ENCODE data around the gene WDR93. TPM values are rescaled to one million over a fixed set of nuclear protein-coding genes. Genes with fewer than 3 reads are reported as not detected.
A peak's percentile ranks its signal among the peaks of the same experiment; 100 is the strongest.

WDR93 gene
- total RNA-seq: 1 to 10 TPM in 1 of 4 donors, not detected in 3; 1.5 TPM

GRCh38 chr15:89690276-89691218, at the start of gene WDR93, which contains the start of gene PEX11A:
Gene WDR93, plus strand, starts transcription at chr15:89690811. Its CDS starts 10,936 bp downstream, at chr15:89701747.
Gene PEX11A, minus strand, starts transcription at chr15:89690754. Its CDS starts 122 bp downstream, at chr15:89690632.
- no peak for TF ChIP-seq CTCF (IDR thresholded peaks at IDR 0.05)
- TF ChIP-seq POLR2A (IDR thresholded peaks at IDR 0.05): peak in 1 of 2 donors; percentile 29
- Histone ChIP-seq H3K4me3 (peak within 1 kb of the TSS; percentile 68 to 77), H3K27ac (peak within 1 kb of the TSS; percentile 29 to 41), H3K27me3 (no peaks in the 10 kb centered on the region), H3K4me1 (no peaks in the 10 kb centered on the region), H3K9me3 (no peaks in the 10 kb centered on the region), H3K36me3 (no peaks in the 10 kb centered on the region)
- DNase-seq: peak; percentile 72 to 84
- intact Hi-C loops (cut with DNase I; ENCODE audit: low total_unique reads): no loop called here

GRCh38 chr15:89641053-89641452, 49.6 kb upstream of the WDR93 start:
- no peak for DNase-seq
- H3K36me3 ChIP-seq: no peaks in the 10 kb centered on the region
- TF ChIP-seq POLR2A (IDR thresholded peaks at IDR 0.05) (no peak), CTCF (IDR thresholded peaks at IDR 0.05) (no peak)
- H3K4me3 ChIP-seq: no peak overlapping the region
- H3K4me1 ChIP-seq: no peaks in the 10 kb centered on the region
- H3K27me3 ChIP-seq: no peaks in the 10 kb centered on the region
- intact Hi-C loops (cut with DNase I; ENCODE audit: low total_unique reads): no loop called here
- H3K9me3 ChIP-seq: no peaks in the 10 kb centered on the region
- H3K27ac ChIP-seq: no peak overlapping the region

- no peaks in the 10 kb centered on the region for H3K4me1 ChIP-seq
- DNase-seq: no peak
- no peak overlapping the region for H3K27ac ChIP-seq
- no peaks in the 10 kb centered on the region for H3K36me3 ChIP-seq
- intact Hi-C loops (cut with DNase I; ENCODE audit: low total_unique reads): no loop called here
- H3K27me3 ChIP-seq: no peaks in the 10 kb centered on the region
- H3K9me3 ChIP-seq: no peaks in the 10 kb centered on the region
- no peak overlapping the region for H3K4me3 ChIP-seq
- no peak for TF ChIP-seq CTCF (IDR thresholded peaks at IDR 0.05)
- TF ChIP-seq POLR2A (IDR thresholded peaks at IDR 0.05): no peak
These were observed 48.5 kb upstream of the WDR93 start for GRCh38 chr15:89642106-89642505.

- H3K27ac ChIP-seq: no peak overlapping the region
- intact Hi-C loops (cut with DNase I; ENCODE audit: low total_unique reads): no loop called here
- H3K4me1 ChIP-seq: no peaks in the 10 kb centered on the region
- no peaks in the 10 kb centered on the region for H3K9me3 ChIP-seq
- no peak for TF ChIP-seq POLR2A (IDR thresholded peaks at IDR 0.05)
- no peak for TF ChIP-seq CTCF (IDR thresholded peaks at IDR 0.05)
- no peaks in the 10 kb centered on the region for H3K36me3 ChIP-seq
- H3K4me3 ChIP-seq: no peak overlapping the region
- H3K27me3 ChIP-seq: no peaks in the 10 kb centered on the region
- DNase-seq: no peak
These were observed 44.9 kb upstream of the WDR93 start for GRCh38 chr15:89645680-89646079.

All from uterus (tissue), 4 donors.